K562 (cell line): ENCODE data around the gene CCDC33. TPM values are rescaled to one million over a fixed set of nuclear protein-coding genes. Genes with fewer than 3 reads are reported as not detected.
"Not testable (repeated sequence)": the region's sequence is repeated elsewhere in the genome, so short reads cannot be mapped to it uniquely, and the experiment has no call there.

Experiments
- ATAC-seq: fragments of 200-7000 bp; cut with Tn5 transposase; 3 replicates; pipeline ENCODE4 v1.9.1; 2020; ENCODE audit warnings: moderate library complexity
- BruUV-seq: library from RNA; stranded (reverse); fragments of 400-500 nt; replicated peaks from 2 replicates; lab custom pipeline; 2021; lab: Mats Ljungman, UMichigan
- CTCF ChIA-PET: fragments of 300-600 bp; formaldehyde crosslinking; extraction: SDS; loops from one replicate; lab custom pipeline; 2021; ENCODE audit warnings: low intra/inter-chr PET ratio; lab: Yijun Ruan, JAX
- POLR2A ChIA-PET: fragments of 300-600, 350-650 bp; sonication (Branson Sonifier 250); formaldehyde crosslinking; extraction: SDS; loops from one replicate; lab custom pipeline; 2021; ENCODE audit warnings: antibody characterized with exemption, inconsistent platforms; lab: Yijun Ruan, JAX
- DNase-seq, 4 experiments: peaks; one replicate each; pipeline versions ENCODE4 v3.0.0 to v3.0.0-alpha.2; 2011 to 2018; ENCODE audit warnings: low spot score in 3 of 4, mixed read lengths in 3 of 4; ENCODE audit errors: extremely low read depth in 1 of 4
- FAIRE-seq: peaks from 2 replicates; lab custom pipeline; 2011; peaks lifted over from hg19 to GRCh38; lab: Jason Lieb, UNC
- H2AFZ ChIP-seq: 2 replicates; pipeline ENCODE4 v1.6.0; 2011; ENCODE audit warnings: low read depth, low read length, control low read depth, inconsistent platforms
- H3K27ac ChIP-seq: fragments of 200-600 bp; 3 replicates; pipeline ENCODE4 v1.8.0; 2011; ENCODE audit warnings: low read depth, mild to moderate bottlenecking, control low read depth, inconsistent platforms, low read length, moderate library complexity, mixed read lengths; ENCODE audit errors: extremely low read depth
- H3K27me3 ChIP-seq, 2 experiments: fragments of 300-600 bp in 1 of 2; 2 replicates in 1 of 2; 3 replicates in 1 of 2; pipeline versions ENCODE4 v1.6.0 to v1.8.0; 2011; ENCODE audit warnings: inconsistent platforms in 2 of 2, low read length in 2 of 2, mild to moderate bottlenecking in 1 of 2, mixed read lengths in 1 of 2, moderate library complexity in 1 of 2; ENCODE audit not compliant: control insufficient read depth in 2 of 2, insufficient read depth in 2 of 2
- H3K36me3 ChIP-seq: fragments of 300-600 bp; 3 replicates; pipeline ENCODE4 v1.8.0; 2011; ENCODE audit warnings: mild to moderate bottlenecking, low read length, inconsistent platforms; ENCODE audit not compliant: control insufficient read depth, insufficient read depth
- H3K4me1 ChIP-seq, 2 experiments: fragments of 200-600 bp in 1 of 2; replicated peaks in 1 of 2; 2 replicates in 1 of 2; 3 replicates in 1 of 2; pipeline versions ENCODE4 v1.5.1 to v1.8.0; 2011; ENCODE audit warnings: inconsistent platforms in 2 of 2, low read length in 2 of 2, mild to moderate bottlenecking in 1 of 2, mixed read lengths in 1 of 2, moderate library complexity in 1 of 2; ENCODE audit not compliant: control insufficient read depth in 2 of 2, insufficient read depth in 2 of 2
- H3K4me2 ChIP-seq: 2 replicates; pipeline ENCODE4 v1.6.1; 2011; ENCODE audit warnings: low read length, control low read depth, inconsistent platforms, mixed read lengths; ENCODE audit not compliant: insufficient read depth
- H3K4me3 ChIP-seq: fragments of 200-600 bp; sonication (generic), shearing (Covaris generic); 2 replicates; pipeline ENCODE4 v1.5.1; 2016; ENCODE audit warnings: control low read depth, inconsistent platforms
- H3K79me2 ChIP-seq: fragments of 200-600 bp; 3 replicates; pipeline ENCODE4 v1.8.0; 2011; ENCODE audit warnings: low read length, inconsistent platforms; ENCODE audit not compliant: control insufficient read depth, insufficient read depth
- H3K9ac ChIP-seq, 2 experiments: 2 replicates each; pipeline versions ENCODE4 v1.6.0 to v1.6.1; 2011; ENCODE audit warnings: low read depth in 2 of 2, low read length in 2 of 2, control low read depth in 1 of 2, inconsistent platforms in 1 of 2, mild to moderate bottlenecking in 1 of 2, mixed read lengths in 1 of 2; ENCODE audit not compliant: insufficient read depth in 1 of 2
- H3K9me1 ChIP-seq: one replicate; pipeline ENCODE4 v1.6.0; 2011; ENCODE audit warnings: inconsistent platforms, mild to moderate bottlenecking, low read length, moderate library complexity; ENCODE audit not compliant: control insufficient read depth, insufficient read depth
- H3K9me3 ChIP-seq: replicated peaks from 2 replicates; pipeline ENCODE4 v1.5.1; 2011; ENCODE audit warnings: low read depth, low read length, inconsistent platforms; ENCODE audit not compliant: control insufficient read depth, insufficient read depth
- H4K20me1 ChIP-seq: replicated peaks from 2 replicates; pipeline ENCODE4 v1.6.1; 2011; ENCODE audit warnings: low read length, inconsistent platforms, mixed read lengths; ENCODE audit not compliant: control insufficient read depth, insufficient read depth
- WGBS: fragments of 100-300 bp; shearing (Covaris generic); methylation state at CpG from one replicate; pipeline ENCODE4 v1.1.6; 2016; ENCODE audit warnings: low coverage, mixed read lengths; ENCODE audit not compliant: insufficient coverage; ENCODE audit errors: missing lambda C conversion rate; 5-methylcytosine and 5-hydroxymethylcytosine counted together
- in situ Hi-C: fragments of 300-500 bp; cut with MboI; formaldehyde crosslinking; loops from 4 replicates; pipeline ENCODE4 v1.15.0; 2018; ENCODE audit warnings: inconsistent platforms, mixed read lengths
- intact Hi-C: fragments of 100-400 bp; cut with micrococcal nuclease; formaldehyde crosslinking; loops from 2 replicates; pipeline ENCODE4 v1.14.2; 2022
- polyA plus RNA-seq, 8 experiments: library from polyadenylated mRNA; depleted of rRNA in 4 of 8; stranded (reverse) in 5 of 8; unstranded in 3 of 8; fragments of >200 nt; fragmentation: Nextera tagmentation in 2 of 8; fragmentation: Illumina TruSeq in 1 of 8; extraction: Ambion mirVana in 2 of 8; extraction: Trizol in 1 of 8; gene quantifications; 2 replicates each; pipeline versions ENCODE4 v1.2.1 to v1.2.3, GENCODE V29; 2011 to 2014; ENCODE audit warnings: inconsistent platforms in 1 of 8, missing spikeins in 1 of 8
- total RNA-seq, 7 experiments: library from RNA; depleted of rRNA in 6 of 7; stranded (reverse); fragments of >200 nt in 6 of 7; fragmentation: Illumina TruSeq in 2 of 7; extraction: Trizol in 2 of 7; gene quantifications; 2 replicates each; pipeline versions ENCODE4 v1.2.1 to v1.2.3, GENCODE V29; 2011 to 2021; ENCODE audit warnings: low replicate concordance in 1 of 7

CCDC33 gene
- total and polyA plus RNA-seq, 9 of the 15 experiments (the other 6 are each of a cell fraction or from before 2014, with no cell fraction given), result 0.08 to 1.1 (median 0.15) TPM; not detected in 4

DNA sequence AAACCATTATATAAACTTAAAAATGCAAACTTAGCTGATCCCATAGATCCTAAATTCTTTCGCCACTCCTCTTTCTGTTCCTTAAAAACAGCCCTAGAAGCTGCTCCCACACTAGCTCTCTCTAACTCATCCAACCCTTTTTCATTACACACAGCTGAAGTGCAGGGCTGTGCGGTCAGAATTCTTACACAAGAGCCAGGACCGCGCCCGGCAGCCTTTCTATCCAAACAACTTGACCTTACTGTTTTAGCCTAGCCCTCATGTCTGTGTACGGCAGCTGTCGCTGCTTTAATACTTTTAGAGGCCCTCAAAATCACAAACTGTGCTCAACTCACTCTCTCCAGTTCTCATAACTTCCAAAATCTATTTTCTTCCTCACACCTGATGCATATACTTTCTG, 121.4 kb downstream of the CCDC33 start:
- H3K27me3 ChIP-seq, intact Hi-C loops, FAIRE-seq, H3K4me1 ChIP-seq, BruUV-seq, in situ Hi-C loops, ATAC-seq, H3K9ac ChIP-seq, H3K9me1 ChIP-seq, CTCF ChIA-PET, H3K4me3 ChIP-seq, H4K20me1 ChIP-seq, H3K9me3 ChIP-seq, H2AFZ ChIP-seq, DNase-seq, H3K27ac ChIP-seq, H3K79me2 ChIP-seq, H3K4me2 ChIP-seq, H3K36me3 ChIP-seq: not testable (repeated sequence)
- WGBS, result 4% methylated on average over 7 of the region's 7 CpGs
- POLR2A ChIA-PET, result interaction anchor here (0.6 to 0.7 kb wide), 2 partner anchors 9 to 96 kb away, joined by 3 read pairs; no protein-coding TSS in a partner anchor

DNA sequence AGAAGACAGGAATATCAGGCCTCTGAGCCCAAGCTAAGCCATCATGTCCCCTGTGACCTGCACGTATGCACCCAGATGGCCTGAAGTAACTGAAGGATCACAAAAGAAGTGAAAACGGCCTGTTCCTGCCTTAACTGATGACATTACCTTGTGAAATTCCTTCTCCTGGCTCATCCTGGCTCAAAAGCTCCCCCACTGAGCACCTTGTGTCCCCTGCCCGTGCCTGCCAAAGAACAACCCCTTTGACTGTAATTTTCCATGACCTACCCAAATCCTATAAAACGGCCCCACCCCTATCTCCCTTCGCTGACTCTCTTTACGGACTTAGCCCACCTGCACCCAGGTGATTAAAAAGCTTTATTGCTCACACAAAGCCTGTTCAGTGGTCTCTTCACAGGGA, 123.2 kb downstream of the CCDC33 start:
- H3K27ac ChIP-seq, H3K9me3 ChIP-seq, H3K4me3 ChIP-seq, H3K27me3 ChIP-seq, intact Hi-C loops, in situ Hi-C loops, H2AFZ ChIP-seq, ATAC-seq, H4K20me1 ChIP-seq, H3K4me2 ChIP-seq, H3K79me2 ChIP-seq, H3K9me1 ChIP-seq, DNase-seq, BruUV-seq, H3K9ac ChIP-seq, FAIRE-seq, H3K4me1 ChIP-seq, H3K36me3 ChIP-seq, CTCF ChIA-PET: not testable (repeated sequence)
- WGBS, result 11% methylated on average over 6 of the region's 6 CpGs
- POLR2A ChIA-PET, result interaction anchor here (1.0 kb wide), 2 partner anchors 11 to 13 kb away, joined by 3 read pairs; no protein-coding TSS in a partner anchor
